Activated CD4-positive, alpha-beta memory T cell treated with anti-CD3 and anti-CD28 coated beads, Interleukin-2, amount 10 ng/mL, durations not matched to agents 7 days and 5 days (primary cell): ENCODE measurements around the gene IGF2BP3. TPM values are rescaled to one million over a fixed set of nuclear protein-coding genes. Genes with fewer than 3 reads are reported as not detected.
"Not testable (repeated sequence)": the region's sequence is repeated elsewhere in the genome, so short reads cannot be mapped to it uniquely, and the experiment has no call there.

ENCODE experiments used
- CTCF ChIA-PET: fragments of 350-600 bp; sonication (Branson Sonifier 250); formaldehyde crosslinking; loops from one replicate; lab custom pipeline; 2021; ENCODE audit warnings: antibody characterized with exemption, inconsistent platforms; lab: Charles Lee
- POLR2A ChIA-PET: fragments of 350-600 bp; sonication (Branson Sonifier 250); formaldehyde crosslinking; loops from one replicate; lab custom pipeline; 2021; ENCODE audit warnings: antibody characterized with exemption; lab: Charles Lee
- DNase-seq: peaks from one replicate; pipeline ENCODE4 v3.0.0-alpha.2; 2020
- H3K27ac Mint-ChIP-seq: one replicate; pipeline ENCODE4 v1.8.0; 2021; ENCODE audit warnings: mild to moderate bottlenecking, mixed read lengths
- H3K27me3 Mint-ChIP-seq: one replicate; pipeline ENCODE4 v1.8.0; 2021; ENCODE audit warnings: mixed read lengths
- H3K36me3 Mint-ChIP-seq: one replicate; pipeline ENCODE4 v1.8.0; 2021; ENCODE audit warnings: low read depth, mixed read lengths
- H3K4me1 Mint-ChIP-seq: one replicate; pipeline ENCODE4 v1.8.0; 2021; ENCODE audit warnings: mixed read lengths
- H3K4me3 Mint-ChIP-seq: one replicate; pipeline ENCODE4 v1.8.0; 2021; ENCODE audit warnings: mild to moderate bottlenecking, mixed read lengths
- H3K9me3 Mint-ChIP-seq: one replicate; pipeline ENCODE4 v1.8.0; 2021; ENCODE audit warnings: mixed read lengths
- total RNA-seq, 2 experiments: library from RNA; stranded (reverse); gene quantifications; one replicate each; pipeline ENCODE4 v1.2.3, GENCODE V29; 2021

Gene IGF2BP3
- total RNA-seq, 2 experiments from 2014 or later, result 0.48 to 0.68 TPM

DNA sequence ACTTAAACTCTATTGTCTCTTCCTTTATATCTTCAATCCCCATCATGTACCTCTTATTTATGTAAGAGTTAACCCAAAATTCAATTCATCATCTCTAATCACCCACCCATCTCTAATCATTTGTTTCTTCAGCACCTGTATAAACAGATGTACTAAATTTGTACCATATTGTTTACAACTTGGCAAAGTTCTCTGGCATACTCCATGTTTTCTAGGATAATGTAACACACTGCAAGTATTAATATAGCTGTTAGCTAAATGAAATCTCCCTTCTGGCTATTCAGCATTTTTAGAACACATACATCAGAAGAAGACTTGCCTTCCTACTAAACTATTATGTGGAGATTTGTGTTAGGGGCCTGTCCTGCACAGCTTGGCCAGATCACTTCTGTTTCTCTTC lies 138.1 kb downstream of the IGF2BP3 start:
- CTCF ChIA-PET, result no interaction called here
- POLR2A ChIA-PET, result no interaction called here
- Mint-ChIP-seq H3K27ac (no peak overlapping the region), H3K27me3 (peaks cover 11% of the 10 kb centered on the region), H3K4me1 (peaks cover 2% of the 10 kb centered on the region), H3K36me3 (no peaks in the 10 kb centered on the region), H3K4me3 (no peak overlapping the region), H3K9me3 (no peaks in the 10 kb centered on the region)
- no peak for DNase-seq

DNA sequence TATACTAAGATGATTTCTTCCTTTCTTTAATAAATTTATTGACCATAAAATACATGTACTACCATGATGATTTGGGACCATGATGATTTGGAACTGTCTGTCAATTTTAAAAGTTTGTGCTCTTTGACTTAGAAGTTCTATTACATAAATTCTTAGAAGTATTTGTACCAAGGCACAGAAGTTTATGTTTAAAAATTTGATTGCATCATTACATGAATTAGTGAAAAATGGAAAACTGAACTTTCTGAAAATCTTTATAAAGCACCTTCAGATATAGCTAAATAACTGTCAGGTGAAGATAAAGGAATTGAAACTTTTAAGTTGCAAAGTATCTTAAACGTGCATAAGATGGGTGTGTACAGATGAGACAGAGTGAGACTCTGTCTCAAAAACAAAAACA lies 139.2 kb downstream of the IGF2BP3 start:
- no peak overlapping the region for H3K4me3 Mint-ChIP-seq
- no peaks in the 10 kb centered on the region for H3K36me3 Mint-ChIP-seq
- H3K4me1 Mint-ChIP-seq, result peaks cover 2% of the 10 kb centered on the region
- no peak overlapping the region for H3K27ac Mint-ChIP-seq
- no peaks in the 10 kb centered on the region for H3K9me3 Mint-ChIP-seq
- DNase-seq, result no peak
- ChIA-PET POLR2A (no interaction called here), CTCF (no interaction called here)
- H3K27me3 Mint-ChIP-seq, result peaks cover 13% of the 10 kb centered on the region

DNA sequence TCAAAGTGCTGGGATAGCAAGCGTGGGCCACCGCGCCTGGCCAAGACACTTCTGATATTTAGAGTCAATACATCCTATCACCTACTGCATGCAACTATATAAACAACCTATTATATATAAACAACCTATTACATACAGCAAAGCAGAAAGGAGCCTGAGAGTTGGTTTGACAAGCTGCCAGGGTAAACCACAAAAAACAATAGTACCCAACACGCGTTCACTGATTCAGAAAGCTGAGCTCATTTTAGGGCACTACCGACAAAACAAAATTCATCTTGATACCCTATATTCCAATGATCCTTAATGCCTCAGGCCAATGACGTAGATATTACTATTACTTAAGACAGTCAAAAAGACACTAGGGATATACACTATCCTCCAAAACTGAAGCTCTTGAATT lies 154.9 kb downstream of the IGF2BP3 start:
- POLR2A ChIA-PET, result interaction anchor here (2.4 kb wide), 1 partner anchor 16 kb away, joined by 8 read pairs; the partner anchor contains the start of gene MALSU1
- H3K36me3 Mint-ChIP-seq, result peaks cover 5% of the 10 kb centered on the region
- no peak for DNase-seq
- H3K4me1 Mint-ChIP-seq, result no peaks in the 10 kb centered on the region
- no peak overlapping the region for H3K4me3 Mint-ChIP-seq
- no peak overlapping the region for H3K27ac Mint-ChIP-seq
- H3K27me3 Mint-ChIP-seq, result peaks cover 4% of the 10 kb centered on the region
- peaks cover 2% of the 10 kb centered on the region for H3K9me3 Mint-ChIP-seq
- CTCF ChIA-PET, result no interaction called here

DNA sequence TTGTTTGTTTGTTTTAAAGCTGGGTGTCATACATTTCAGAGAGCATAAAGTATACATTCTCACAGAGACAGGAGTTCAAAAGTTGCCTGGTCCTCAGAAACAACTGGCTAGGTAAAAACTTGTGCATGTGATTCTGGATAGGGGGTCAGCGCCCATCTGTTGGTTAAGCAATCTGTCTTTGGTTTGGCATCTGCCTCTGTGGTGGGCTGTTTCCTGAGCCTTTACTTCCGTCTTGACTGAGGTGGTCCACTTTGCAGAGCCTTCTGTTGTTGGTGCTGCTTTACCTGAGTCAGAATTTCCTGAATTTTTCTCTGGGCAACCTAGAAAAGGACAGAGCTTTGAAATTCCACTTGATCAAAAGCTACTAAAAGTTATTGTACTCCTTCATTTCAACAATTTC lies 158.2 kb downstream of the IGF2BP3 start:
- POLR2A ChIA-PET, H3K9me3 Mint-ChIP-seq, H3K4me1 Mint-ChIP-seq, H3K4me3 Mint-ChIP-seq, CTCF ChIA-PET, H3K27ac Mint-ChIP-seq, H3K27me3 Mint-ChIP-seq, DNase-seq: not testable (repeated sequence)
- peaks cover 32% of the 10 kb centered on the region for H3K36me3 Mint-ChIP-seq

DNA sequence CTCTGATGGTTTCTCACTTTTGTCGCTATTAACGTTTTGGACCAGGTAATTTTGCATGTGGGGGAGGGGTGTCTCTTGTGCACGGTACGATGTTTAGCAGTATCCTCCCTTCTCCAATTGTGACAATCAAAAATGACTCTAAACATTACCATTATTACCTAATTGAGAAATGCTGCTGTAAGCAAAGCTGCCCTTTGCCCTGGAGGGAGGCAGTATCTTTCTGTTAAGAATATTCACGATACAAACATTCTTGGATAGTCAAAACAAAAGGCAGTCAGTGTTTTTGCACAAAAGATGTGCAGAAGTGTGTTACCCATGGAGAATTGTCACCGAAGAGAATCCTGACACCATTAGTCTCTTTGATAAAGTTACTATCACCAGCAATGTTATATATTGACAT lies 161.5 kb downstream of the IGF2BP3 start:
- no peak for DNase-seq
- Mint-ChIP-seq H3K4me1 (peaks cover 33% of the 10 kb centered on the region), H3K4me3 (no peak overlapping the region), H3K27me3 (no peaks in the 10 kb centered on the region), H3K27ac (no peak overlapping the region), H3K36me3 (peaks cover 59% of the 10 kb centered on the region), H3K9me3 (no peaks in the 10 kb centered on the region)
- CTCF ChIA-PET, result no interaction called here
- POLR2A ChIA-PET, result interaction anchor here (0.7 kb wide), 1 partner anchor 9 kb away, joined by 3 read pairs; no protein-coding TSS in a partner anchor

DNA sequence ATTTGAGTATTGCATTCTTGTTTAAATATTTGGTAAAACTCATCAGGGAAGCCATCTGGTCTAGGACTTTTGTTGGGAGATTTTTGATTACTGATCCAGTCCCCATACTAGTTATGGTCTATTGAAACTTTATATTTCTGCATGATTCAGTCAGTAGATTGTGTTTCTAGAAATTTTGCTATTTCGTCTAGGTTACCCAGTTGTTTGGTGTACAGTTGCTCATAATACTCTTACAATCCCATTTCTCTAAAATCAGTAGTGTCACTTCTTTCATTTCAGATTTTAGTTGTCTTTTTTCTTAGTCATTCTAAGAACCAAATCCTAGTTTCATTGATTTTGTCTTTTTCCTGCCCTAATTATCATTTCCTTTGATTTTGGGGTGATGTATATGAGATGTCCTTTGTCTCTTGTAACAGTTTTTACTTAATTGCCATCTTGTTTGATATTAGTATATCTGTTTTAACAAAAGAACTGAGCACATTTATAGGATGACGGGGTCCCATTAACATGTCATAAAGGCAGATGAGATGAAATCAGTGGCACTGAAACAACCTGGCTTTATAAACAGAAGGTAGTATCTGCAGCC lies 163.3 kb downstream of the IGF2BP3 start:
- Mint-ChIP-seq H3K36me3 (peaks cover 70% of the 10 kb centered on the region), H3K9me3 (no peaks in the 10 kb centered on the region), H3K27ac (no peak overlapping the region), H3K4me3 (no peak overlapping the region), H3K4me1 (peaks cover 42% of the 10 kb centered on the region), H3K27me3 (no peaks in the 10 kb centered on the region)
- POLR2A ChIA-PET, result no interaction called here
- CTCF ChIA-PET, result no interaction called here
- DNase-seq, result no peak

DNA sequence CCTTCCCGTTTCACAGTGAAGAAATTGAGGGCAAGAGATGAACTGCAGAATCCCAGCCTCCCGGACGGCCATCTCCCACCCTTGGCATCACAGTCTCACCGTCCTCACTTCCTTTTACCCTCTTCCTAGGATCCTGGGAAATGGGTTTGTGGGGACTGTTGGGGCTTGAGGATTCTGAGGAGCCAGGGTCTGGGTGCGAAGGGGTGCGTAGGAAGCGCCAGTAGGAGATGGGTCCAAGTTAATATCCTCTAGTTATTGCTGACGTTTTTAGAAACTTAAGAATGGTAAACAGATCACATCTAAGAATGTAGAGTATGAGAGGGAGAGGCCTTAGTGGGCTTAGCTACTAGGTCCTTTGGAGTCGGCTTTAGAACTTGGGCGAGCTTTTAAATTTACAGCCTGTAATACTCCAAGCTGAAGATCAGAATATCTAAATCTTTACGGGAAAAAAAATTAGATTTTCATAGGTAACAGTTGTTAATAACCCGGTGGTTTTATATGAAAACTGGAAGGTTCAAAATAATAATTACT lies 170.5 kb downstream of the IGF2BP3 start:
- no peak for DNase-seq
- CTCF ChIA-PET, result interaction anchor here (0.7 to 2.3 kb wide), 5 partner anchors 23 to 247 kb away, joined by 3 to 11 read pairs (median 5); no protein-coding TSS in a partner anchor
- POLR2A ChIA-PET, result interaction anchor here (0.8 to 2.1 kb wide), 17 partner anchors 9 to 240 kb away, joined by 3 to 8 read pairs (median 5); partner anchors contain the start of gene NUP42
- H3K36me3 Mint-ChIP-seq, result peaks cover 32% of the 10 kb centered on the region
- peak overlapping the region; percentile 96 for H3K4me3 Mint-ChIP-seq
- peak overlapping the region; percentile 91 for H3K27ac Mint-ChIP-seq
- no peaks in the 10 kb centered on the region for H3K9me3 Mint-ChIP-seq
- H3K4me1 Mint-ChIP-seq, result peaks cover 39% of the 10 kb centered on the region
- H3K27me3 Mint-ChIP-seq, result no peaks in the 10 kb centered on the region

DNA sequence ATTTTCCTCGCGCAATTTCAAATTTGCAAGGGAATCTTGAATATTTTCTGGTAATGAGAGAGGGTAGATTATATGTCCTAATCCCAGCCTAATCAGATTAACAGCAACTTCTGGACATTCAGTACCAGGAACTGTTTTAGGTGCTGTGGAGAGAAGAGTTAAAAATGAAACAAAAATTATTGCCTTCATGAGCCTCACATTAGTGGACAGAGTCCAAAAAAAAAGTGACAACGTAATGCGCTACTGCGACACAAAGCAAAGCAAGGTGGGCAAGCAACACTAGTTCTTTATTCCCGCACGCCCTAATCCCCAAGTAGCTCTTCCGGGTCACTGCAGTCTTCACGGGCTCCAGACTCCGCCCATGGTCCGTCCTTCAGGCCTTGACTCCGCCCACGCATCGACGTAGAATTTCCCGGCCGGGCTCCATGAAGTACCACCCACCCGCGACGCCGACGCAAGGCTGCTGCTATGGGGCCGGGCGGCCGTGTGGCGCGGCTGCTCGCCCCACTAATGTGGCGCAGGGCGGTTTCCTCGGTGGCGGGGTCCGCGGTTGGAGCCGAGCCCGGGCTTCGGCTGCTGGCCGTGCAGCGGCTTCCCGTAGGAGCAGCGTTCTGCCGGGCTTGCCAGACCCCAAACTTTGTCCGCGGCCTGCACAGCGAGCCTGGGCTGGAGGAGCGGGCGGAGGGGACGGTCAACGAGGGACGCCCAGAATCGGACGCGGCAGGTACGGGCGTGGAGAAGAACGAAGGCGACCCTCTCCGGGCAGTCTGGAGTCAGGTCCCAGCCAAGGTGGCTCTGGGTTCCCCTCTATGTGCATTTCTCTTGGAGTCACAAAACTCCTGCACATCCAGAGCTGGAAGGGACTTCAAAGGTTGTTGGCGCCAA lies 171.2 kb downstream of the IGF2BP3 start, which contains the start of gene MALSU1:
Gene MALSU1, plus strand, starts transcription at position 455 of the 885 bp plus-strand sequence. Its CDS starts 14 bp downstream, at position 469.
- Mint-ChIP-seq H3K9me3 (no peaks in the 10 kb centered on the region), H3K4me3 (peak within 1 kb of the TSS; percentile 96), H3K27me3 (no peaks in the 10 kb centered on the region), H3K27ac (peak within 1 kb of the TSS; percentile 91), H3K36me3 (peaks cover 25% of the 10 kb centered on the region), H3K4me1 (peaks cover 32% of the 10 kb centered on the region)
- CTCF ChIA-PET, result interaction anchor here (1.6 to 2.3 kb wide), 4 partner anchors 26 to 248 kb away, joined by 4 to 11 read pairs (median 6); no protein-coding TSS in a partner anchor
- POLR2A ChIA-PET, result interaction anchor here (0.8 to 2.1 kb wide), 19 partner anchors 9 to 240 kb away, joined by 3 to 8 read pairs (median 5); partner anchors contain the start of gene NUP42
- DNase-seq, result peak; percentile 96

DNA sequence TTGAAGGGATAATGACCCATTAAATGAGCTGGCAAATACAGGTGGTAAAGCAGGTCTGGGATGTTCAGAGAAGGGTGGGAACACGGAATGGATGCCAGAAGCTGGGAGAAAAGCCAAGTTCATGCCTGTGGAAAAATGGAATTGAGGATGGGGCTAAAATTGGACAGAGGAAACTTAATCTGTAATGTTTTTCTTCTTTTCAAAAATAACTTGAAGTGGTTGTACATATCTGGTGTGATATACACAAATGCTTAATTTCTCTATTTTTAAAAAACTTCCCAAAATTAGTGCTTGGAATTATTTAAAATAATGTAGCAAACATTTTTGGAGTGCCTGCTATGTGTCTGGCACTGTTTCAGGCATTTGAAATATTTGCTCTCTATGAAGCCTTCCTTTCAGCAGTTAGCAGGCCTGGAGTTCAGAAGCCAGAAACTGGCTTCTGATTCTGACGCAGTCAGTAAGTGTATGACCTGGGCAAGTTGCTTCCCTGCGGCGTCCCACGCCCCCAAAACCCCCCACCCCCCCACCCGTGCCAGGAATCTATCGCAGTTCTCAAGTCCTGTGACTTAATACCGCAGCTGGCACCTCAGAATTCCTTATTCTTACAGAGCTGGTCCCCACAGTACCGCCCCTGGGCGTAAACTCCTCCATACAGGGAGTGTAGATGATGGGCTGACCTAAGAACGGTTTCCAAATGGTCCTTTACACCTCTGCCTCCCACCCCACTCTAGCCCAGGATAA lies 172.0 kb downstream of the IGF2BP3 start:
- Mint-ChIP-seq H3K9me3 (no peaks in the 10 kb centered on the region), H3K4me1 (peaks cover 30% of the 10 kb centered on the region), H3K4me3 (peak overlapping the region; percentile 96), H3K36me3 (peaks cover 22% of the 10 kb centered on the region), H3K27me3 (no peaks in the 10 kb centered on the region), H3K27ac (peak overlapping the region; percentile 91)
- CTCF ChIA-PET, result interaction anchor here (1.0 to 2.3 kb wide), 4 partner anchors 25 to 249 kb away, joined by 3 to 11 read pairs (median 5); no protein-coding TSS in a partner anchor
- POLR2A ChIA-PET, result interaction anchor here (0.9 to 2.1 kb wide), 17 partner anchors 10 to 241 kb away, joined by 3 to 8 read pairs (median 5); partner anchors contain the start of gene NUP42
- DNase-seq, result no peak

DNA sequence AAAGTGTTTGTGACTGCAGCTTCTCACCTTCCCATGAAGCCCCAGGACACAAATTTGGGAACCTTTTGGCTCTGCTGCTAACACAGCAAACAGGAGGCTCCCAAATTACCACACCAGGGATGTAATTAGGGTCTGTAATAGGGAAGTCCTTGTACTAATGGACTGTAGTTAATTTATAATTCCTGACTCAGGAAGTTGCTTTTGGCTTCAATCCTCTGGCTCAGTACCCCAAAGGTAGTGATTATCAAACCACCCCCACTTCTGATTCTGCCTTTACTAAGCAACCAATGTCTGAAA lies 174.9 kb downstream of the IGF2BP3 start:
- H3K36me3 Mint-ChIP-seq, result peaks cover 5% of the 10 kb centered on the region
- H3K9me3 Mint-ChIP-seq, result no peaks in the 10 kb centered on the region
- ChIA-PET CTCF (interaction anchor here (1.7 kb wide), 1 partner anchor 22 kb away, joined by 5 read pairs; no protein-coding TSS in a partner anchor), POLR2A (no interaction called here)
- no peak overlapping the region for H3K4me3 Mint-ChIP-seq
- DNase-seq, result no peak
- no peak overlapping the region for H3K27ac Mint-ChIP-seq
- H3K4me1 Mint-ChIP-seq, result peaks cover 12% of the 10 kb centered on the region
- H3K27me3 Mint-ChIP-seq, result no peaks in the 10 kb centered on the region

DNA sequence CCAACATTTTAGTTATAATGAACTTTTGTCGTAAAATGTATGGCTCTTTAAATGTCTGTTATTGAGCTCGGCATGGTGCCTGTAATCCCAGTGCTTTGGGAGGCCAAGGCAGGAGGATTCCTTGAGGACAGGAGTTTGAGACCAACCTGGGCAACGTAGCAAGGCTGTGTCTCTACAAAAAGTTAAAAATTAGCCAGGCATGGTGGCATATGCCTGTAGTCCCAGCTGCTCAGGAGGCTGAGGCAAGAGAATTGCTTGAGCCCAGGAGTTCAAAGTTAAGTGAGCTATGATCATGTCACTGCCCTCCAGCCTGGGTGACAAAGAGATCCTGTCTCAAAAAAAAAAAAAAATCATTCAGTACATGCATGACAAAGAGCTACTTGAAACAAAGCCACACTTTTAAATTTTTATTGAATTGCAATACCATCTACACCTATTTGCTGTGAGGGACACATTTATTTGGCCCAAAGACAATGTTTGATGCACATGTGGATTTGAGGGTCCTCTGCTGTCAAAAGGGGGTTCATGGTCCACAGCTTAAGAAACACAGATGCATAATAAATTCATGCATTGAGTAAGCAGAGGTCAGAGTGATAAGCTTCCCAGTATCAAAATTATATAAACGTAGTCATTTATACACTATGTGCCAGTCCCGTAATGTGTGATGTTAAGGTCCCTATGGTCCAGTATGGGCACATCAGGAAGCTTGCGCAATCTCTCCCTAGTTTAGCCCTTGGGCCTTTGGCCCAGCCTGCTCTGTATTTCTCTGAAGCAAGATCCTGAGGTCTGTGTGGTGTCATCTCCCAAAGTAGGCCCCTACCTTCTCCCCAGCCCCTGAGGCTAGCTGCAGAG lies 175.5 kb downstream of the IGF2BP3 start:
- Mint-ChIP-seq H3K27me3 (no peaks in the 10 kb centered on the region), H3K27ac (no peak overlapping the region), H3K4me3 (no peak overlapping the region), H3K4me1 (peaks cover 6% of the 10 kb centered on the region), H3K9me3 (no peaks in the 10 kb centered on the region), H3K36me3 (peaks cover 5% of the 10 kb centered on the region)
- POLR2A ChIA-PET, result no interaction called here
- DNase-seq, result no peak
- CTCF ChIA-PET, result interaction anchor here (0.5 to 1.7 kb wide), 3 partner anchors 22 to 231 kb away, joined by 3 to 5 read pairs (median 5); no protein-coding TSS in a partner anchor
